SHP77 (cell line): ENCODE data around the gene PCGF6.
"Not testable (repeated sequence)": the region's sequence is repeated elsewhere in the genome, so short reads cannot be mapped to it uniquely, and the experiment has no call there.

ENCODE experiments used
- DNase-seq, 2 experiments: peaks; one replicate each; lab custom pipeline; 2025; lab: John Stamatoyannopoulos, UW

PCGF6 gene

DNA sequence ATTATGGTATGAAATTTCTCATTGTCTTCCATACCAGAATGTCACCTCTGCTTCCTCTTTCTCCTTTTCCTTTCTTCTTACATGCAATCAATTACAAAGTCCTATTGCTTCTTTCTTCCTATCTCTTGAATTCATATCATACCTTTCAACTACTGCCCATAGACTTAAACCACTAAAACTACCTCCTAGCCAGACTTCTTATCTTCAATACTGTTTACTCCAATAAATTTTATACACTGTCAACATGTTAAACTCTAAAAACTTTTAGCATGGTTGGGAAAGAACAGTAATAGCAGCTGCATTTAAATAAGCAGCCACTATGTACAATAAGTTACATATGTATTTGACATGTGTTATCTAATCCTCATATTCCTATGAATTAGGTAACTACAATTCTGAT, 34.9 kb downstream of the PCGF6 start:
- DNase-seq: no peak

DNA sequence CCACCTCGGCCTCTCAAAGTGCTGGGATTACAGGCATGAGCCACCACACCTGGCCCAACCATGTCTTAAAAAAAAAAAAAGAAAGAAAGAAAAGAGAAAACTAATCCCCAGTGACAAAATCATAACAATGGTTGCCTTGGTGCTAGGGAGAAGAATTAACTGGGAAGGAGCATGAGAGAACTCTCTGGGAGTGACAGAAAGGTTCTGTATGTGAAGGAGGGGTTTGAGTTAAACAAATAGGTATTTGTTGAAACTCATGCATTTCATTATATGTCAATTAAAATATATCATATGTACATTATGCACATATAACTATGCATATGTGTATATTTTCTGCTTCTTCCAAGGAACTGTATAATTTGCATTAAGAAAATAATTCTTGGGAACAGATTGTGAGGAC, 40.7 kb downstream of the PCGF6 start:
- no peak for DNase-seq

DNA sequence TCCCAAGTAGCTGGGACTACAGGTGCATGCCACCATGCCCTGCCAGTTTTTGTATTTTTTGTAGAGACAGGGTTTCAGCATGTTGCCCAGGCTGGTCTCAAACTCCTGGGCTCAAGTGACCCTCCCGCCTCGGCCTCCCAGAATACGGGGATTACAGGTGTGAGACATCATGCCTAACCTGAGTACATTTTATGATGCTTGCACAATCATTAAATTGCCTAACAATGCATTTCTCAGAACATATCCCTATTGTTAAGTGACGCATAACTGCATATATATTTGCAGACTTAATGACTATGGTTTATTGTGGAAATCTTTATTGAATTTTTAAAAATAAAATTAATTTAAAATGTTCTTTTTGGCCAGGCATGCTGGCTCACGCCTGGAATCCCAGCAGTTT, 43.3 kb downstream of the PCGF6 start:
- DNase-seq: no peak

DNA sequence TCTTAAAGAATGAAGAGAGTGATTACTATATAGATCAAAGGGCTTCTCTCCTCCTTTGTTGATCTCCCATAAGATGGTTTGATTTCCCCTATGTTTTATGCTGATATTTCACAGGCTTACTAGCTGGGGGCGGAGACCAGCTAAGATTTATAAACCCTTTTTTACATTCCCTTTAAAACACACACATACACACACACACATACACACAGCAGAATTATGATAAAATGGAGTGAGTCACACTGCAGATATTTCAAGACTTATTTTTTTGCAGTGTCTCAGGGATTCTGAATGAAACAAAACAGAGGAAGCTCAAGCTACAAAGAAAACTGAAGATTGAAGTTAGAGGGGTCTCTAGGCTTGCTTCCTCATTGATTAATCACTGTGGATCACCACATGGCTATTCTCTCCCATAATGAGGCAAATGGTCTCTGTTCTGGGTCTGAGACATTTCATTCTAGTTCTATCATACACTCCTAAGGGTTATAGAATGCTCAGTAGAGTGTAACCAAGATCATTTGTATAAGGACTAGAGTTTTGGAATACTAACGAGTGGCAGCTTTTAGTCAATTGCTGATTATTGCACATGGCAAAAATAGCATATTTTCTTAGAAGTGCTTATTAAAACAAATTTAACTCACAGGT, 55.4 kb downstream of the PCGF6 start:
- DNase-seq: no peak

DNA sequence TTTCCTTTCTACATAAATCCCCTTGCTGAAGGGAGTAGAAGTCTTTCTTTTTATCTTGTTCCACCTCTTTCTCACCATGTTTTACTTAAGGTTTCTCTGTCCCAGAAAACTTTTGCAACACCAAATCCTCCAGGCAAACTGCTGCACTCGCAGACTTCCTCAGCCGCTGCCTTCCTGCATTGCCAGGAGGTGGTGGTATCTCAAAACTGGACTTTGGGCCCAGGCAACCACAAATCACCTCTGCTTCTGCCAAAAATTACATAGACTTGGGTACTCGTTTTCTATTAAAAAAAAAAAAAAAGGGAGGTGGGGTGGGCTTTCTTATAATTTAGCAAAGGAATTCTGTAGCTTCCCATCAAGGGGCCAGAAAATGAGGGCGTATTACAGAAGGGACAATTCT, 59.4 kb downstream of the PCGF6 start:
- no peak for DNase-seq

DNA sequence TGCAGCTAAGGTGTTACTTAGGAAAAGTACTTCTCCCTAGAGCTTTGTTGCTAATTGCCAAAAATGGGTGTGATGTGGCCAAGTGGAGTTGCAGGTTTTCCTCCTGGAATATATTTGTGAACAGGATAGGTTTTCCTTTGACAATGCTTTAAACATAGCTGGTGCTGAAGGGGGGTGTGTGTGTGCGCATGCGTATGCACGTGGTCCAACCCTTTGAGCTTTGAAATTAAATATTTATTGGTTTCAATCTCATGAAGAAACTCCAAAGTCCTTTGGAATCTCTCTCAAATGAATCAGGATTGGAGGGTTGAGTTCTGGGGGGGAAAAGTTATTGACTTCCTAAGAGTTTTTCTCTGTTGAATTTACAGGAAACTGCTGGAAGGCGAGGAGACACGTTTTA, 62.9 kb downstream of the PCGF6 start:
- DNase-seq: no peak

DNA sequence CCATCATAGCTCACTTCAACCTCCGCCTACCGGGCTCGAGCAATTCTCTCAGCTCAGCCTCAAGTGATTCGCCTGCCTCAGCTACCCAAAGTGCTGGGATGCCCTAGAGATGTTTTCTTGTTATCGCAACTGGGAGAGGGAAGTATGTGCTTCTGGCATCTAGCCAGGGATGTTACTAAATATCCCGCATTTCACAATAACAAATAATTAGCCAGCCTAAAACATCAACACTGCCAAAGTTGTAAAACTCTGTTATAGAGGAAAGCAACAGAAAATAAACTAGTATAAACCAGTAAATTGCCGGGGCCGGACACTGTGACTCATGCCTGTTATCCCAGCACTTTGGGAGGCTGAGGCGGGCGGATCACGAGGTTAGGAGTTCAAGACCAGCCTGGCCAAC, 66.8 kb downstream of the PCGF6 start:
- DNase-seq: no peak

DNA sequence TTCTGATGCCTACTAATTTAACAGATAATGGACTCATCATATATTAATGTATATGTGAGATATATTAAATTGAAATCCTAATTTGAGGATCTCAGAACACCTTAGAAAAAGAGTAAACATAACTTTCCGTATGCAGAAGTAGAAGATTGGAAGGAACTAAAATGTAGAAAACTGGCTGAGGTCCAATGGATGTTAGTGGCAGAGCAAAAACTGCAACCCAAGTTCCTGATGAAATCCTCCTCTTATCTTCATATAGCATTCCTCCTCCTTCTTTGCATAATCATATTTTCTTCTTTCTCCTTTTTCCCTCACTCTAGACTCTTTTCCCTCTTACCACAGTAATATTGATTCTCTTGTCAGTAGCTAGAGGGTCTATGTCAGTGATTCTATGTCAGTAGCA, 68.0 kb downstream of the PCGF6 start:
- no peak for DNase-seq

DNA sequence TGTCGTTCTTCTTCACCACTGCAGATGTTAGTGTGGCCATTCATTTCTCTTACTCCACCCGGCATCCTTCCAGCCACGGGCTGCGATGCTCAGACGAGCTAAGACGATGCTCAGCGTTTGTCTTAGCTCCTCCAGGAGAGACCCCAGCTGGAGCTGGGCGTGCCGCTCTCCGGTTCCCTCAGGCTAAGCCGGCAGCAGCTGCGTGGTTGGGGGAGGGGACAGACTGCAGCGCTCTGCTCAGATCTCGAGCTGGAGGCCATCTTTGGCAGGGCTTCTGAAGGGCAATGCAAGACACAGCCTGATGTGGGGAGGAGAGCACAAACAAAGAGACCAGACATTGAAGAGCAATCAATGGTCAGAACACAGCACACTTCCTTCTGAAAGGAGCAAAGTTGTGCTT, 69.2 kb downstream of the PCGF6 start:
- DNase-seq: peak; percentile 78 to 92

DNA sequence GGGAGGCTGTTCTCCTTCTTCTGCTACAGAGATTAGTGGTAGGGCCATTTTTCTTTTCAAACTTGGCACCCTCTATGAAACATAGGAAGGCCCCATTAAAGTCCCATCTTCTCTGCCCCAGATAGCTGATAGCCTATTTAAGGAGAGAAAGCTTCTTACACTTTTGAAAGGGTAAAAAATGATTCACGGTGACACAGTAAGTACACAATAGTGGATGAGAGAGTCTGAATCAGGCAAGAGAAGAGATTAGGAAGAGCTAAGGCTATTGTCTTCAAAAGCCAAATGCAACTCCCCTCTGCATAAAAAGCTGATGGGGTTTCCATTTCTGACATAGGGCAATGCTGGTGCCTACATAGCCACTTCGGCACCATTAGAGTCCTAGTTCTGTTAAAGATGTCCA, 70.4 kb downstream of the PCGF6 start:
- DNase-seq: no peak

DNA sequence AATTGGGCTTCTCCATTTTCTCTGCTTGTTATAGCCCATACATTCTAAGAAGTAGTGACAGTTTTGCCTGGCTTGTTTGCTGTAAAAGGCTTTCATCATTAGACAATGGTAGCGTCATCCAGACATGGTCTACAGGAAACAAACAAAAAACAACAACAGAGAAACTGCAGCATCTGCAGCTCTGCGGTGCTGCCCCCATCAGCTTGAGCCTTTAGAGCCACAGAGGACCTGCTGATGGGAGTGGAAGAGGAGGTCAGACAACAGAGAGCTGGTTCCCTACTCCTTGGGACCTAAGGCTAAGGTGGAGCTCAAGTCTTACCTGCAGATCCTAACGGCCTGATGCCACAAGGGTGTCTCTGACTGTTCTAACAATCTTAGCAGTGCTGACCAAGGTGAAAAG, 70.9 kb downstream of the PCGF6 start:
- no peak for DNase-seq

DNA sequence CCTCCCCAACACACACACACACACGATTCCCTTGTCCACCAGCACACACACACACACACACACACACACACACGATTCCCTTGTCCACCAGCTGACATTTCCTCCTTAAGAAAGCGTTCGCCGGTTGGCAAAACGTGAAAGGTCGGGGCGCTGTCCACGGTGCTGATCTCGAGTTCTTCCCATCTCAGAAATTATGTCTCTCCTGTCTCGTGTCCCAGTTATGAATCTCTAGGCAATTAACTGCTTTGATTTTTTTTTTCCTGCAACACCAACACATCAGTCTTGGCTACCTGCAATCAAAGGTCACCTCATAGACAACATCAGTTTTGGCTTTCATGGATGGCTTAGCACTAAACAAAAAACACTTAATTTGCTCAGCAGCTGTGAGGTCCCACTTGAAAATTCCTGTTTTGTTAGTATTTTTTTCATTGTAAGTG, 72.1 kb downstream of the PCGF6 start:
- no peak for DNase-seq

DNA sequence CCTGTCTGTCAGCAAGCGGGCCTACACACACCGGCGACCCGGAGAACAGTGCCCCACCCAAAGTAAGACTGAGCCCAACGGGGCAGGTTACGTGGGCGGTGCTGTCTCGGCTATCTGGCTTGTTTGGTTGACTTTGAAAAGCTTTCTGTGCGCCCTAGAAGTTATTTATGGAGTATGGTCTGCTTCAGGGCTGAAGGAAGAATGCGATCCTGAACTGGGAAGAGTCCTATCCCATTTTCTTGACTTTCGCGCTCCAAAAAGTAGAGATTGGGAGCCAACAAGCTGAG, 72.5 kb downstream of the PCGF6 start:
- DNase-seq: no peak

DNA sequence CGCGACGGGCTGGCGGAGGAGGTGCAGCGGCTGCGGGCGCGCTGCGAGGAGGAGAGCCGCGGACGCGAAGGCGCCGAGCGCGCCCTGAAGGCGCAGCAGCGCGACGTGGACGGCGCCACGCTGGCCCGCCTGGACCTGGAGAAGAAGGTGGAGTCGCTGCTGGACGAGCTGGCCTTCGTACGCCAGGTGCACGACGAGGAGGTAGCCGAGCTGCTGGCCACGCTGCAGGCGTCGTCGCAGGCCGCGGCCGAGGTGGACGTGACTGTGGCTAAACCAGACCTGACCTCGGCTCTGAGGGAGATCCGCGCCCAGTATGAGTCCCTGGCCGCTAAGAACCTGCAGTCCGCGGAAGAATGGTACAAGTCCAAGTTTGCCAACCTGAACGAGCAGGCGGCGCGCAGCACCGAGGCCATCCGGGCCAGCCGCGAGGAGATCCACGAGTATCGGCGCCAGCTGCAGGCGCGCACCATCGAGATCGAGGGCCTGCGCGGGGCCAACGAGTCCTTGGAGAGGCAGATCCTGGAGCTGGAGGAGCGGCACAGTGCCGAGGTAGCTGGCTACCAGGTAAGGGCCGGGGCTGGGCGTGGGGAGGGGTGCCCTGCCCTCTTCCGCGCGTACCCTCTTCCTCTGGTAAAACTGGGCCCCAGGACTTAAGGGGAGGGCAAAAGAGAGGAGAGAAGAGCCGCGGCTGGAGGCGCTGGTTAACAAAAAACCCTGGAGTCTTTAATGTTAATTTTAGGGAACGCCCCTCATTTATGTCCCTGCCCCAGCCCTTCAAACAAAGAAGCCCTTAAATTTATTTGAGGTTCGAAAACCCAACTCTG, 73.0 kb downstream of the PCGF6 start:
- no peak for DNase-seq

DNA sequence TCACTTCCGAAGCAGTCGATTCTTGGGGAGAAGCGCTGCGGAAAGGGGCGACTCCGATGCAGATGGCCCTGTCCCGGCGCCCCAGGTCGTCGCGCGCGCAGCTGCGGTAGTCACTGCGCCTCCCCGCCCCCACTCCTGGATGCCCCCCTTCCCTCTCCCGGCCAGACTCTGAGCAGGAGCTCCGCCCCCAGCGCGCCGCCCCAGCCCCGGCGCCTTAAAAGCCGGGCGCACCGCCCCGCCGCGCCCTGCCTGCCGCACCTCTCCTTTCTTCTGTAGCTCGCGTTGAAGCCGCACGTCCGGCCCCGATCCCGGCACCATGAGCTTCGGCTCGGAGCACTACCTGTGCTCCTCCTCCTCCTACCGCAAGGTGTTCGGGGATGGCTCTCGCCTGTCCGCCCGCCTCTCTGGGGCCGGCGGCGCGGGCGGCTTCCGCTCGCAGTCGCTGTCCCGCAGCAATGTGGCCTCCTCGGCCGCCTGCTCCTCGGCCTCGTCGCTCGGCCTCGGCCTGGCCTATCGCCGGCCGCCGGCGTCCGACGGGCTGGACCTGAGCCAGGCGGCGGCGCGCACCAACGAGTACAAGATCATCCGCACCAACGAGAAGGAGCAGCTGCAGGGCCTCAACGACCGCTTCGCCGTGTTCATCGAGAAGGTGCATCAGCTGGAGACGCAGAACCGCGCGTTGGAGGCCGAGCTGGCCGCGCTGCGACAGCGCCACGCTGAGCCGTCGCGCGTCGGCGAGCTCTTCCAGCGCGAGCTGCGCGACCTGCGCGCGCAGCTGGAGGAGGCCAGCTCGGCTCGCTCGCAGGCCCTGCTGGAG, 73.8 kb downstream of the PCGF6 start, which contains the start of gene INA:
INA (plus strand) TSS at position 243 of the 817 bp plus-strand sequence; CDS start at position 317, 74 bp downstream.
- DNase-seq: peak; percentile 72 to 82

DNA sequence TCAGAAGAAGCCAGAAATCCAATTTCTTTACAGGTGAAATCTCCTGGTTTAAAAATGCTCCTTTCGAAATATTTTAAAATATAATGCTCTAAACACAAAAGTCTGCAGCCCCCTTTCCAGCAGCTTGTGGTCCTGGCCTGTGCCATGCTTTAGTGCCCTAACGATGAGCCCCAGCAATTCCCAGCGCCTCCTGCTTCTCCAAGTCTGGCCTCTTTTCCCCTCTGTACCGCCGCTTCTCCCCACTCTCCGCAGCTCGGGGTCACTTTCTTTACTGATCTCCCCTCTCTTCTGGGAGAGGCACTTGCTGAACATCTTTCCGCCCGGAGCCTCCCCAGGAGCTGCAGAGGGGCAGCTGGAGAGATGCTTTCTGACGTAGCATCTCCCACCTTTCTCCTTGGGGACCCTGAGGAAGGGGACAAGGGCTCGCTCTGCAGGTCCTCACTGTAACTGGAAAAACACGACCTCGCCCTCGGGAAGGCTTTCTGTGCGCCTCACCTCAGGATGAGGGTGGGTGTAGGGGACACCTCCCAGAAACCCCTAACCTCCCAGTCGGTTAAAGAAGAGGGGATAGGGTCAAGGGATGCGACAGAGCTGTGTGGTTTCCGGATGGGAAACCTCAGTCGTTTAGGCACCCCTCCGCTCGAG, 74.6 kb downstream of the PCGF6 start:
- DNase-seq: peak in 1 of 2 experiments; percentile 32

DNA sequence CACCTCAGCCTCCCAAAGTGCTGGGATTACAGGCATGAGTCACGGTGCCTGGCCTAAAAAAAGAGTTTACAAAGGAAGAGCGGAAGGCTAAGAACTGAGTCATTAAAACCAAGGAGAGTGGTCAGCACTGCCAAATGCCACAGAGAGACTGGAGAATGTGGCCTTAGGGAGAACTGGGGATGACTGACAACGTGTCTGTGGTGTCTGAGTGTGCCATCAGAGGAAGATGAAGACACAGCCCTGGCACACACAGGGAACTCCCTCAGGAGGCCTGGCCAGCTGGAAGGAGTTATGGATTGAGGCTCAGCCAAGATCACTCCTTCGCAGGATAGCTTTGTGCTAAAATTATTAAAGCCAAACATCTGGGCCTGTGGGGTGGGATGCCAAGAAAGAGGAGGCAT, 77.9 kb downstream of the PCGF6 start:
- no peak for DNase-seq

DNA sequence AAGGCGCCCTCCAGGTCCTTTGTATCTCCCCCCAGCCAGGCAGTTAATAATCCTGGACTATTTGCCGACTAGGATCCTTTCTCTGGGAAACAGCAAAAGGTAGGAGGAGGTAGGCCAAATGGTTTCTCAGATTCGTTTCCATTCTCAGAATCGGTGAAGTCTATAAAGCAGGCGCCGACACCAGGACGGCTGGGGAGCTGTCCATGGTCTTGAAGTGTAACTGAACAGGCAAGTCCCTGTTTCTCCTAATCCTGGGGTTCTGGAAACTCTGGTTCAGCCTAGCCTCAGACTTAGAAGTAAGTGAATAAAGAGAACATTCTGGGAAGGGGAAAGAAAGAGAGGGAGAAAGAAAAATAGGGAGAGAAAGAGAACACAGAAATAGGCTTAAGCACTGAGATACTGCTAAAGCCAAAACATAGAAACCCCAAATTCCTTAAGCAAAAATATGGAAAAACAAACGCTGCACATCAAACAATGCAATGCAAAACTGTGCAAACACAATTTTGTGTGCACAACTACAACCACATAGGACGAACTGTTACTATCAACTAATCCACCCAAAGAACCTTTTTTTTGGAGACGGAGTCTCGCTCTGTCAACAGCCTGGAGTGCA, 85.1 kb downstream of the PCGF6 start:
- no peak for DNase-seq

DNA sequence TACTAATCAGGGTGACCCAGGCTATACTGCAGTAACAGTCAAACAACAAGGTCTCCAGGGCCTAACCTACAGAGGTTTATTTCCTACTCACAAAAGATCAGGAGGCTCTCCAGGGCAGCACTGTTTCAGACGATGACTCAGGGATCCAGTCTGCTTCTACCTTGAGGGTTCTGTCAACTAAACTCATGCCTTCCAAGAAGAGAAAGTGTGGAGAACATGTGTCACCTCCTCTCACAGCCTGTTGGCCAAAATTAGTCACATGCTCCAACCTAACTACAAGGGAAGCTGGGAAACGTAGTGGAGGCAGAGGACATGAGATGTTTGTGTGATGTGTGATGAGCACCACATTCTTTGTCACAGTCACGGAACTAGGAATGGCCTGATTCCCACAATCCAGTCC, 88.7 kb downstream of the PCGF6 start:
- no peak for DNase-seq

DNA sequence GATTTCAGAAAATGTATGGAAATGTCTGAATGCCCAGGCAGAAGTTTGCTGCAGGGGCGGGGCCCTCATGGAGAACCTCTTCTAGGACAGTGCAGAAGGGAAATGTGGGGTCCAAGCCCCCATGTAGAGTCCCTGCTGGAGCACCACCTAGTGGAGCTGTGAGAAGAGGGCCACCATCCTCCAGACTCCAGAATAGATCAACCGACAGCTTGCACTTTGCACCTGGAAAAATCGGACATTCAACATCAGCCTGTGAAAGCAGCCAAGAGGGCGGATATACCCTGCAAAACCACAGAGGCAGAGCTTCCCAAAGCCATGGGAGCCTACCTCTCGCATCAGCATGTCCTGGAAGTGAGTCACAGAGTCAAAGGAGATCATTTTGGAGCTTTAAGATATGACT, 91.0 kb downstream of the PCGF6 start:
- DNase-seq: no peak

DNA sequence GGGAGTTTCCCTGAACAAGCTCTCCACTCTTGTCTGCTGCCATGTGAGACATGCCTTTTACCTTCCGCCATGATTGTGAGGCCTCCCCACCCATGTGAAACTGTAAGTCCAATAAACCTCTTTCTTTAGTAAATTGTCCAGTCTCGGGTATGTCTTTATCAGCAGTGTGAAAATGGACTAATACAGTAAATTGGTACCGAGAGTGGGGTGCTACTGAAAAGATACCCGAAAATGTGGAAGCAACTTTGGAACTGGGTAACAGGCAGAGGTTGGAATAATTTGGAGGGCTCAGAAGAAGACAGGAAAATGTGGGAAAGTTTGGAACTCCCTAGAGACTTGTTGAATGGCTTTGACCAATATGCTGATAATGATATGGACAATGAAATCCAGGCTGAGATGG, 92.0 kb downstream of the PCGF6 start:
- DNase-seq: not testable (repeated sequence)

DNA sequence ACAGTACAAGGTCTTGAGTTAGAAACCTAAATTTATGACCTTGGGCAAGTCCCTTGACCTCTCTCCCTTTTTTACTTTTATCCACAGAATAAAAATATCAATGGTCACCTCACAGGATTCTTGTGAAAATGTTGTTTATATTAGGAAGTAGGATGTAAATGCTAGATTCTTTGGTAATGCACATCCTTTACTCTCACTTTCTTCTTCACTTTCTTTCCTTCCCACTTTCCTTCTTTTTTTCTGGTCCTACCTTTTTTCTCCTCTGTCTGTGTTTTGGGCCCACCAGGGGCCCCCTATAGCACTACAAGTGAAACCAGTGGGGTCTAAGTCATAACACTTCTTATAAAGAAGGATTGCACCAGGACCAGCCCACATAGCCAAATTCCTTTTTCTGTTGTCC, 93.1 kb downstream of the PCGF6 start:
- no peak for DNase-seq
